MCF 10A (cell line): ENCODE results near the gene HTT. TPM values are rescaled to one million over a fixed set of nuclear protein-coding genes. Genes with fewer than 3 reads are reported as not detected.

Experiments used
- BruUV-seq: library from RNA; stranded (reverse); fragments of 400-500 nt; replicated peaks from 2 replicates; lab custom pipeline; 2021; lab: Mats Ljungman, UMichigan
- CTCF ChIA-PET: fragments of 300-600 bp; sonication (Branson Sonifier 250); formaldehyde crosslinking; extraction: SDS; loops from one replicate; lab custom pipeline; 2021; ENCODE audit warnings: antibody characterized with exemption, inconsistent platforms; lab: Yijun Ruan, JAX
- POLR2A ChIA-PET: fragments of 300-600, 350-650 bp; sonication (Branson Sonifier 250); formaldehyde crosslinking; extraction: SDS; loops from one replicate; lab custom pipeline; 2020; ENCODE audit warnings: antibody characterized with exemption, inconsistent platforms; lab: Yijun Ruan, JAX
- DNase-seq: peaks from one replicate; pipeline ENCODE4 v3.0.0-alpha.2; 2018; ENCODE audit not compliant: unreplicated experiment
- H3K27ac Mint-ChIP-seq: one replicate; pipeline ENCODE4 v1.8.0; 2022; ENCODE audit warnings: mild to moderate bottlenecking, low read depth, mixed read lengths; ENCODE audit not compliant: unreplicated experiment
- H3K27me3 Mint-ChIP-seq: one replicate; pipeline ENCODE4 v1.8.0; 2022; ENCODE audit warnings: mixed read lengths; ENCODE audit not compliant: insufficient read depth, unreplicated experiment
- H3K36me3 Mint-ChIP-seq: one replicate; pipeline ENCODE4 v1.8.0; 2022; ENCODE audit warnings: mild to moderate bottlenecking, moderate library complexity, mixed read lengths; ENCODE audit not compliant: insufficient read depth, unreplicated experiment
- H3K4me1 Mint-ChIP-seq: one replicate; pipeline ENCODE4 v1.8.0; 2022; ENCODE audit warnings: mixed read lengths; ENCODE audit not compliant: insufficient read depth, unreplicated experiment
- H3K4me3 Mint-ChIP-seq: one replicate; pipeline ENCODE4 v1.8.0; 2022; ENCODE audit warnings: mild to moderate bottlenecking, moderate library complexity, mixed read lengths; ENCODE audit not compliant: unreplicated experiment
- H3K9me3 Mint-ChIP-seq: one replicate; pipeline ENCODE4 v1.8.0; 2022; ENCODE audit warnings: mixed read lengths; ENCODE audit not compliant: unreplicated experiment
- CTCF ChIP-seq: fragments of 200-600 bp; IDR thresholded peaks from one replicate; pipeline ENCODE4 v1.8.0; 2022; ENCODE audit warnings: antibody characterized with exemption, mild to moderate bottlenecking; ENCODE audit not compliant: unreplicated experiment
- intact Hi-C: fragments of 100-400 bp; cut with micrococcal nuclease; formaldehyde crosslinking; loops from 2 replicates; pipeline ENCODE4 v1.14.1; 2022
- total RNA-seq: library from RNA; stranded (reverse); gene quantifications from 2 replicates; pipeline ENCODE4 v1.2.3, GENCODE V29; 2022

HTT gene
- total RNA-seq, 1 experiment from 2014 or later: 47.4 TPM

- peaks cover 72% of the 10 kb centered on the region for H3K36me3 Mint-ChIP-seq
- H3K27ac Mint-ChIP-seq: no peak overlapping the region
- intact Hi-C loops: no loop called here
- no peak for DNase-seq
- no peaks in the 10 kb centered on the region for H3K27me3 Mint-ChIP-seq
- ChIA-PET POLR2A (interaction anchor here (0.7 to 1.8 kb wide), 2 partner anchors 8 to 232 kb away, joined by 3 to 10 read pairs; no protein-coding TSS in a partner anchor), CTCF (interaction anchor here (0.6 to 3.5 kb wide), 3 partner anchors 8 to 24 kb away, joined by 3 to 23 read pairs (median 3); no protein-coding TSS in a partner anchor)
- BruUV-seq: no TSS peak
- H3K9me3 Mint-ChIP-seq: no peaks in the 10 kb centered on the region
- no peak overlapping the region for H3K4me3 Mint-ChIP-seq
- H3K4me1 Mint-ChIP-seq: peaks cover 9% of the 10 kb centered on the region
- no peak for TF ChIP-seq CTCF
Observed at GRCh38 chr4:3114377-3114776, 39.9 kb downstream of the HTT start.

GRCh38 chr4:3115637-3116270, 41.3 kb downstream of the HTT start:
- Mint-ChIP-seq H3K9me3 (no peaks in the 10 kb centered on the region), H3K4me1 (peaks cover 9% of the 10 kb centered on the region), H3K27me3 (no peaks in the 10 kb centered on the region), H3K27ac (no peak overlapping the region), H3K36me3 (peaks cover 70% of the 10 kb centered on the region), H3K4me3 (no peak overlapping the region)
- DNase-seq: no peak
- ChIA-PET POLR2A (no interaction called here), CTCF (interaction anchor here (0.7 to 3.5 kb wide), 2 partner anchors 9 to 20 kb away, joined by 3 to 23 read pairs; no protein-coding TSS in a partner anchor)
- intact Hi-C loops: no loop called here
- TF ChIP-seq CTCF: no peak
- BruUV-seq: no TSS peak

- H3K36me3 Mint-ChIP-seq: peaks cover 76% of the 10 kb centered on the region
- H3K4me1 Mint-ChIP-seq: peaks cover 6% of the 10 kb centered on the region
- no peak overlapping the region for H3K27ac Mint-ChIP-seq
- no peaks in the 10 kb centered on the region for H3K9me3 Mint-ChIP-seq
- CTCF ChIA-PET: interaction anchor here (3.5 kb wide), 1 partner anchor 10 kb away, joined by 23 read pairs; no protein-coding TSS in a partner anchor
- intact Hi-C loops: no loop called here
- no TSS peak for BruUV-seq
- POLR2A ChIA-PET: no interaction called here
- no peak for DNase-seq
- H3K4me3 Mint-ChIP-seq: no peak overlapping the region
- TF ChIP-seq CTCF: no peak
- H3K27me3 Mint-ChIP-seq: no peaks in the 10 kb centered on the region
Observed at GRCh38 chr4:3116955-3117354, 42.5 kb downstream of the HTT start.

GRCh38 chr4:3118312-3118711, 43.8 kb downstream of the HTT start:
- H3K27ac Mint-ChIP-seq: no peak overlapping the region
- H3K4me3 Mint-ChIP-seq: no peak overlapping the region
- H3K36me3 Mint-ChIP-seq: peaks cover 79% of the 10 kb centered on the region
- H3K9me3 Mint-ChIP-seq: no peaks in the 10 kb centered on the region
- no peaks in the 10 kb centered on the region for H3K4me1 Mint-ChIP-seq
- DNase-seq: no peak
- H3K27me3 Mint-ChIP-seq: no peaks in the 10 kb centered on the region
- CTCF ChIA-PET: no interaction called here
- no peak for TF ChIP-seq CTCF
- POLR2A ChIA-PET: no interaction called here
- intact Hi-C loops: no loop called here
- BruUV-seq: no TSS peak
